HG03139 (cell line): ENCODE results near the gene TEX9.
"Not testable (repeated sequence)": the region's sequence is repeated elsewhere in the genome, so short reads cannot be mapped to it uniquely, and the experiment has no call there.

Source experiments
- ATAC-seq: cut with Tn5 transposase; IDR thresholded peaks from one replicate; pipeline ENCODE4 v1.9.1; 2021; ENCODE audit not compliant: unreplicated experiment

TEX9 gene

DNA sequence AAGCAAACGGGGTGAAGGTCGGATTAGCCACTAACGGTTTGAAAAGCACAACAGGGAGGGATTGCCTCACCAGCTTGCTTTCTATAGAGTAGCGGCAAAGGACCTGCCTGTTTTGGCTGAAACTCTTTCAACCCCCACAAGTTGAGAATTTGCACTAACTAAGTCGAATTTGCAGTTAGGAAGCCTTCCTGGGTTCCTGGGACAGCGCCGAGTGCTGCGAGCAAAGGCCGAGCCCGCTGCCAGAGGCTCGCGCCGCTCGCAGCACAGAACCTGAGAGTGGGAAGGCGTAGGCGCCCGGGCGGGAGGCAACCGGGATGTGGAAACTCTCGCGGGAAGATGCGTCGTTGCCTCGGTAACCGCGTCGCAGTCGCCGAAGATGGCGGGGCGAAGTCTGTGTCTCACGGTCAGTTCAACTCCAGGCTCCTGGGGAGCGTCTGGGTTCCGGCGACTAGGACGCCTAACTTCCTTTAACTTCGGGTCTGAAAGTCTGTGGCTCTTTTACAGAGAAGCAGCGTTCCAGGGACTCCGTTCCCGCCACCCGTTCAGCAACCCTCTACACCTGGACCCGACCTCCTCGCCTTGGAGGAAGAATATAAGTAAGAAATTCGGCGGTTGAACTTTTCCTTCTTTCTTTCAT is at the start of gene TEX9:
TSS of gene TEX9 (plus strand) at position 352 of the 637 bp plus-strand sequence. CDS start at position 377, 25 bp downstream.
- ATAC-seq: peak; percentile 94

GRCh38 chr15:56316561-56316960 is 48.7 kb upstream of the TEX9 start:
- ATAC-seq: not testable (repeated sequence)

DNA sequence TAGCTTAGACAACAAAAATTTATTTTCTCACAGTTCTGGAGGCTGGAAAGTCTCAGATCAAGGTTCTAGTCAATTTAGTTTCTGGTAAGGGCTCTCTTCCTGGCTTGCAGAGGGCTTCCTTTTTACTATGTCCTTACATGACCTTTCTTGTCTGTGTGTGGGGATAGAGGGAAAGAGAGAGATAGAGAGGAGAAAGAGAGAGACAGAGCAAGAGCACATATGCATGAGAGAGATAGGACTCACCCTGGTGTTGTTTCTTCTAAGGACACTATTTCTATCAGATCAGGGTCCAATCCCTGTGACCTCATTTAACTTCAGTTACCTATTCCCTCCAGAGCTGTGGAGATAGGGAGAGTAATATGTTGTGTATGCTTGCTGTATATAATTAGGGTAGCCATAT is 44.9 kb upstream of the TEX9 start:
- no peak for ATAC-seq

DNA sequence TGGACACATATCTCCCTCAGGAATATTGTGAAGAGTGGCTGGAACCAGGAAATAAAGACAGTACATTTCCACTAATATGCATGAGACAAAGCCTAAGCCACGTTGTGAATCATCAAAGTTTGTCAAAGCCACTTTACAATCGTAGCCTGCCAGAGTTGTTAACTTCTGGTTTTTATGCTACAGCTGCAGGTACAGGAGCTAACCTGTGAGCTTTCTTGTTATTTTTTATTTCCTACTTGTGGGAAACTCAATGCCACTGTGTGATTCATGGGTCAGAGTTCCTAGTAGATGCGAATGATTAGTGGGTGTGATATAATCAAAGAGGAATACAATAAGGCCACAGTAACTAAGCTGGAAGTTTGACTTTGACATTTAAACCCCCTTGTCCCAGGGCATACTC is 44.4 kb upstream of the TEX9 start:
- ATAC-seq: no peak

- ATAC-seq: no peak
Observed at GRCh38 chr15:56322444-56322843, 42.8 kb upstream of the TEX9 start.

DNA sequence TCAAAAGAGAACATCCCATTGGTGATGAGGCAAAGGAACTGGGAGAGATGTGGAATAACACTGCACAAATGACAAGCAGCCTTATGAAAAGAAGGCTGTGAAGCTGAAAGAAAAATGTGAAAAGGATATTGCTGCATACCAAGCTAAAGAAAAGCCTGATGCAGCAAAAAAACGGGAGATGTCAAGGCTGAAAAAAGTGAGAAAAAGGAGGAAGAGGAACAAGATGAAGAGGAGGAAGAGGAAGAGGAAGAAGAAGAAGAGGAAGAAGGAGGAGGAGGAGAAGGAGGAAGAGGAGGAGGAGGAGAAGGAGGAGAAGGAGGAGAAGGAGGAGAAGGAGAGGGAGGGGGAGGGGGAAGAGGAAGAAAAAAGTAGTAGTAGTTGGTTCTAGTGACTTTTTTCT is 41.8 kb upstream of the TEX9 start:
- no peak for ATAC-seq

GRCh38 chr15:56325186-56325585 is 40.0 kb upstream of the TEX9 start:
- ATAC-seq: no peak

DNA sequence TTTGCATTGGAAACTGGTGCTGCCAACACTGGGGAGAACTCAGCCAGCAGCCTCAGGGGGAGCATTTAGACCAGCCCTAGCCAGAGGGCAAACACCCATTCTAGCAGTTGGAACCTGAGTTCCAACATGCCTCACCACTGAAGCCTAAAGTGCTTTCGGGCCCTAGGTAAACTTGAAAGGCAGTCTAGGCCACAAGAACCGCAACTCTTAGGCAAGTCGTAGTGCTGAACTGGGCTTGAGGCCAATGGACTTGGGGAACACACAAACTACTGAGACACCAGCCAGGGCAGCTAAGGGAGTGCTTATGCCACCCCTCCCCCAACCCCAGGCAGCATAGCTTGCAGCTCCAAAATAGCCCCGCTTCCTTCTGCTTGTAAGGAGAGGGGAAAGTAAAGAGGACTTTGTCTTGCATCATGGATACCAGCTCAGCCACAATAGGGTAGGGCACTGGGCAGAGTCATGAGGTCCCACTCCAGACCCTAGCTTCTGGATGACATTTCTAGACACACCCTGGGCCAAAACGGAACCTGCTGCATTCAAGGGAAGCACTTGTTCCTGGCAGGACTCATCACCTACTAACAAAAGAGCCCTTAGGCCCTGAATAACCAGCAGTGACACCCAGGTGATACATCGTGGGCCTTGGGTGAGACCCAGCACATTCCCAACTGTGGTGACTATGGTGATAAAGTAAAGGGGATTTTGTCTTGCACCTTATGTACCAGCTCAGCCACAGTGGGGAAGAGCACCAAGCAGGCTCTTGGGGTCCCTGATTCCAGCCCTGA is 37.3 kb upstream of the TEX9 start:
- no peak for ATAC-seq

GRCh38 chr15:56337084-56337725 is 28.0 kb upstream of the TEX9 start:
- ATAC-seq: no peak

DNA sequence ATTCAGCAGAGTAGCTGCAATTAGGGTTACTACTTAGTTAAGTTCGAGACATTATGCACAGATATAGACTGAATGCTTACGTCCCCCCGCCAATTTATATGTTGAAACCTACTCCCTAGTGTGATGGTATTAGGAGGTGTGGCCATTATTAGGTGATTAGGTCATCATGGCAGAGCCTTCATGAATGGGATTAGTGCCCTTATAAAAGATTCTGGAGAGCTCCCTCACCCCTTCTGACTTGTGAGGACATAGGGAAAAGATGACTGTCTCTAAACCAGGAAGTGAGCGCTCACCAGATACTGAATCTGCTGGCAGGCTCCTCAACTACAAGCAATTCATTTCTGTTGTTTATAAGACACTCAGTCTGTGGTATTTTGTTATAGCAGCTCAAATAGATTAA is 25.6 kb upstream of the TEX9 start:
- no peak for ATAC-seq

DNA sequence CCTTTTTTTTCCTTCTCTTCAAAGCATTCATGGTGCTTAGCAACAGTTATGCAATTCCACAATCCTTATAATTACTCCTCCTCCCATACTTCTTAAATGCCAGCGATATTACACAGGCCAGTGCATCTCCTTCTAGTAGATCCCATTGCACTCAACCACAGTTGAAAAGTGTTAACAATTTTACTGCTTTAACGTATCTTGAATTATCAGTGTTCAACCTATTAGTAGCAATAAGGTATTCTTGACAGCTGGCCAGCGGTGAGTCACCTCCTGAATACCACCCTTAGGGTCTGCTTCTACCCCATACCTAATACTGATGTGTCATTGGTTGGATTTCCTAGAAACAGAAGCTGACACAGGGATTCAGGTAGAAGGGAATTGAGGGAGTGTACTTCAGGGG is 24.0 kb upstream of the TEX9 start:
- ATAC-seq: no peak

- ATAC-seq: no peak
Observed at GRCh38 chr15:56342653-56343052, 22.6 kb upstream of the TEX9 start.

DNA sequence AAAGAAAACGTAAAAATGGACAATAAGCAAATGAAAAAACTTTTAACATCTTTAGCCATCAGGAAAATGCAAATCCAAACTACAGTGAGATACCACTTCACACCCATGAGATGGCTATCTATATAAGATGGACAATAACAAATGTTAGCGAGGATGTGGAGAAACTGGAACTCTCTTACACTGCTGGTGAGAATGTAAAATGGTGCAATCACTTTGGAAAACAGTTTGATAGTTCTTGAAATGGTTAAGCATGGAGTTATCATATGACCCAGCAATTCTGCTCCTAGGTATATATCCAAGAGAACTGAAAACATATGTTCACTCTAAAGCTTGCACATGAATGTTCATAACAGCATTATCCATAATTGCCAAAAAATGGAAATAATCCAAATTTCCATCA is 21.3 kb upstream of the TEX9 start:
- no peak for ATAC-seq

- no peak for ATAC-seq
Observed at GRCh38 chr15:56344336-56344735, 20.9 kb upstream of the TEX9 start.

DNA sequence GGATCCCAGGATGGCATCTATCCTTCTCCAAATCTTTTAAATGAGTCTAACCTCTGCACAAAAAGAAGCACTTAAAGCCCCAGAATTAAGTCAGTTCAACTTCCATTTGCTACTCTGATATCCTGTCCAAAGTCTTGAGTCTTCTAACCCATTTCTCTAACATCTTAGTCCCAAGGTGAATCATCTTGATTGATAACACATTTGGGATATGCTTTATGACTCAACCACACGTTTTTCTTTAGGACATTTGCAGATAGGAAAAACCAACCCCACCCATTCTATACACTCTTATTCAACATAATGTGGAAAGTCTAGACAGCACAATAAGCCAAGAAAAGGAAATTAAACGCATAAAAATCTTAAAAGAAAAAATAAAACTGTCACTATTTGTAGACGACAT is 18.8 kb upstream of the TEX9 start:
- ATAC-seq: no peak

DNA sequence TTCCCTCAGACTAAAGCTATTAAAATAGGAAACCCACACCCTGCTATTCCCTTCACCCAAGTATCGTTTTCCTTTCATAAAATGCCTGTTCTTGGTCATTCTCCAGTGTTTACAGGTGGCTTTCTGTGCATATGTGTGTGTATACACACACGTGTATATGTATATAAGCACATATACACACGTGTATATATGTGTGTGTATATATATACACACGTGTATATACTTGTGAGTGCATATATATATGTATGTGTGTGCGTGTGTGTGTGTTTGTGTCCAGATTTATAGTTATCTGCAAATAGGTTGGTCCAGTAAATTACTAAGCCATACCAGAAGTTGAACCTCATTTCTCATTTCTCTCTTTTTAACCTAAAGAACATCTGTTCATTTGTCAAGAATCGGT is 15.7 kb upstream of the TEX9 start:
- no peak for ATAC-seq

GRCh38 chr15:56351353-56351752 is 13.9 kb upstream of the TEX9 start:
- ATAC-seq: no peak

DNA sequence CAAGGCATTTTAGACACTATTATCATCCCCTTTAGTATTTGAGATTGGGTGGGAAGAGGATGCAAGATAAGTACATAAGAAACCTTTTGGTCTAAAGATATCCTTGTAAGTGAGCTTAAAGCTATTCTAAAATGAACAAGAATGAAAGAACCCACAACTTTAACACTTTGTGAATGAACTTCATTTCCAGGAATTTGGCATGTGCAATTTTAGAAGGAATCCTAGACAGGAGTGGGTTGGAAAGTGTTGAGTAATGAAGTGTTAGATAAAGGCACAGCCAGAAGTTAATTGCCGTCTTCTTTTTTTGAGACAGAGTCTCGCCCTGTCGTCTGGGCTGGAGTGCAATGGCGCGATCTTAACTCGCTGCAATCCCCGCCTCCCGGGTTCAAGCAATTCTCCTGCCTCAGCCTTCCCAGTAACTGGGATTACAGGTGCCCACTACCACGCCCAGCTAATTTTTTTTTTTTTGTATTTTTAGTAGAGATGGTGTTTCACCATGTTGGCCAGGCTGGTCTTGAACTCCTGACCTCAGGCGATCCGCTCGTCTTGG is 13.2 kb upstream of the TEX9 start:
- no peak for ATAC-seq

DNA sequence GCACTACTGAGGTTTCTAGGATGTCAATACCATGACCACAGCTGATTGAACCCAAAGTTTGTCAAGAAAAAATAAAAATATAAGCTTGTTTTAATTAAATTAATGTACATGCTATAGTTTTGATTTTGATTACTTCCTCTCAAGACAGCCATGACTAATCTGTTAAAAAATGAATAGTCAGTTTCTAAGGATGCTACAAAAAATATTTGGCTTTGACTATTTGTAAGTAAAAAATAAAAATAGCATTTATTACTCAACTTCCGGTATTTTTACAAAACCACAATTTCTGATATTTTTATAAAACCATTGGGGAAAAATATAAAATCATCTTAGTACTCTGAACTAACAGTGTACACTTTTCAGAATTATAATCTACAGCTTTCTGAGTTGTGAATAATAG is 12.1 kb upstream of the TEX9 start:
- no peak for ATAC-seq

- ATAC-seq: no peak
Observed at GRCh38 chr15:56353740-56354139, 11.5 kb upstream of the TEX9 start.

DNA sequence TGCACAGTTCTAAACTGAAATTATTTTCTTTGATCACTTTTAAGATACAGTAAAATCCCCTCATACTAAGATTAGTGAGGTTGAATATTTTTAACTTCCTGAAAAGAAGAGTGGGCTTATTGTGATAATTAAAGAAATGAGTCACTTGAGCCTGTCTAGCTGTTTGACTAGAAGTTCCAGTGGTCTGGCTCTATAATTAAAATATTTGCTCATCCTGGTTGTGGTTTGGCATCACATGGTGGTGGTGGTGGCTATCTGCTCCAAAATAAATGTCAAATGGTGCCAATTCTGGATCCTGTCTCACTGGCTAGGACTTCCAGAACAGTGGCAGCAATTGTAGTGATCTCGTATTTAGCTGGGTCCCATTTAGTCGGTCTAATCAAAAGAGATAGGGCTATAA is 8.6 kb upstream of the TEX9 start:
- ATAC-seq: no peak

- ATAC-seq: no peak
Observed at GRCh38 chr15:56358604-56359003, 6.6 kb upstream of the TEX9 start.
